Glutamatergic neuron (in vitro differentiated cells): ENCODE data around the gene XYLT1. TPM values are rescaled to one million over a fixed set of nuclear protein-coding genes. Genes with fewer than 3 reads are reported as not detected.

Experiments
- DNase-seq: peaks from one replicate; pipeline ENCODE4 v3.0.0; 2022
- H3K27ac Mint-ChIP-seq: one replicate; pipeline ENCODE4 v1.8.0; 2020; ENCODE audit warnings: mild to moderate bottlenecking, mixed read lengths, inconsistent platforms; ENCODE audit not compliant: unreplicated experiment
- H3K27me3 Mint-ChIP-seq: one replicate; pipeline ENCODE4 v1.8.0; 2020; ENCODE audit warnings: mild to moderate bottlenecking, moderate library complexity, mixed read lengths, inconsistent platforms; ENCODE audit not compliant: unreplicated experiment
- H3K36me3 Mint-ChIP-seq: one replicate; pipeline ENCODE4 v1.8.0; 2020; ENCODE audit warnings: mild to moderate bottlenecking, mixed read lengths, inconsistent platforms; ENCODE audit not compliant: unreplicated experiment
- H3K4me1 Mint-ChIP-seq: one replicate; pipeline ENCODE4 v1.8.0; 2020; ENCODE audit warnings: mild to moderate bottlenecking, low read depth, mixed read lengths, inconsistent platforms; ENCODE audit not compliant: unreplicated experiment
- H3K4me3 Mint-ChIP-seq: one replicate; pipeline ENCODE4 v1.8.0; 2020; ENCODE audit warnings: mild to moderate bottlenecking, mixed read lengths, inconsistent platforms; ENCODE audit not compliant: unreplicated experiment
- H3K9me3 Mint-ChIP-seq: one replicate; pipeline ENCODE4 v1.8.0; 2020; ENCODE audit warnings: mild to moderate bottlenecking, moderate library complexity, mixed read lengths, inconsistent platforms; ENCODE audit not compliant: unreplicated experiment
- CTCF ChIP-seq: fragments of 200-600 bp; sonication (generic); IDR thresholded peaks from one replicate; pipeline ENCODE4 v1.5.0; 2021; ENCODE audit not compliant: partially characterized antibody, unreplicated experiment
- total RNA-seq: library from RNA; stranded (reverse); fragmentation: NEBNext Ultra II Directional; extraction: Animal tissue kit (Norgen Biotek cat#: 25700); gene quantifications from one replicate; pipeline ENCODE4 v1.2.1, GENCODE V29; 2021; ENCODE audit not compliant: unreplicated experiment

XYLT1 gene
- total RNA-seq, 1 donor from 2014 or later: 18.4 TPM

GRCh38 chr16:17101646-17102045 is 369.1 kb downstream of the XYLT1 start:
- Mint-ChIP-seq H3K27me3 (no peaks in the 10 kb centered on the region), H3K27ac (no peak overlapping the region), H3K9me3 (no peaks in the 10 kb centered on the region), H3K4me3 (no peak overlapping the region), H3K36me3 (no peaks in the 10 kb centered on the region), H3K4me1 (peaks cover 12% of the 10 kb centered on the region)
- no peak for DNase-seq
- TF ChIP-seq CTCF: no peak

GRCh38 chr16:17098685-17099084 is 372.1 kb downstream of the XYLT1 start:
- Mint-ChIP-seq H3K9me3 (no peaks in the 10 kb centered on the region), H3K27me3 (no peaks in the 10 kb centered on the region), H3K4me3 (no peak overlapping the region), H3K36me3 (no peaks in the 10 kb centered on the region), H3K27ac (peak overlapping the region; percentile 84), H3K4me1 (peaks cover 6% of the 10 kb centered on the region)
- TF ChIP-seq CTCF: no peak
- no peak for DNase-seq

- Mint-ChIP-seq H3K27me3 (no peaks in the 10 kb centered on the region), H3K27ac (no peak overlapping the region), H3K36me3 (no peaks in the 10 kb centered on the region), H3K9me3 (peaks cover 4% of the 10 kb centered on the region), H3K4me3 (no peak overlapping the region), H3K4me1 (no peaks in the 10 kb centered on the region)
- TF ChIP-seq CTCF: no peak
- DNase-seq: no peak
Measured at GRCh38 chr16:17084130-17084529, 386.6 kb downstream of the XYLT1 start.

- Mint-ChIP-seq H3K4me3 (no peak overlapping the region), H3K36me3 (no peaks in the 10 kb centered on the region), H3K27ac (no peak overlapping the region), H3K9me3 (peaks cover 4% of the 10 kb centered on the region), H3K27me3 (no peaks in the 10 kb centered on the region), H3K4me1 (peaks cover 3% of the 10 kb centered on the region)
- TF ChIP-seq CTCF: no peak
- DNase-seq: no peak
Measured at GRCh38 chr16:17083628-17084027, 387.1 kb downstream of the XYLT1 start.

- no peaks in the 10 kb centered on the region for H3K36me3 Mint-ChIP-seq
- no peak for TF ChIP-seq CTCF
- no peak overlapping the region for H3K27ac Mint-ChIP-seq
- no peak overlapping the region for H3K4me3 Mint-ChIP-seq
- H3K9me3 Mint-ChIP-seq: peaks cover 4% of the 10 kb centered on the region
- DNase-seq: no peak
- peaks cover 3% of the 10 kb centered on the region for H3K4me1 Mint-ChIP-seq
- H3K27me3 Mint-ChIP-seq: no peaks in the 10 kb centered on the region
Measured at GRCh38 chr16:17082095-17082882, 388.5 kb downstream of the XYLT1 start.
